K562 (cell line): ENCODE results near the gene ZNF584. TPM values are rescaled to one million over a fixed set of nuclear protein-coding genes. Genes with fewer than 3 reads are reported as not detected.
A peak's percentile ranks its signal among the peaks of the same experiment; 100 is the strongest.

Experiments used
- CREB1 ChIP-seq, 2 experiments: sonication (generic) in 1 of 2; formaldehyde crosslinking in 1 of 2; IDR thresholded peaks; 2 replicates each; pipeline versions ENCODE4 v1.6.1 to v1.8.0; 2012 to 2022; ENCODE audit warnings: inconsistent platforms in 1 of 2, mild to moderate bottlenecking in 1 of 2, missing genetic modification reagents in 1 of 2, moderate library complexity in 1 of 2
- ELF4 ChIP-seq: fragments of 450-650 bp; formaldehyde crosslinking; IDR thresholded peaks from 2 replicates; pipeline ENCODE4 v1.4.0; 2022; ENCODE audit warnings: missing genetic modification characterization
- HMG20B ChIP-seq: fragments of 250-450 bp; sonication (Bioruptor Pico); IDR thresholded peaks from 2 replicates; pipeline ENCODE4 v1.5.0; 2021; ENCODE audit warnings: mild to moderate bottlenecking
- L3MBTL2 ChIP-seq: fragments of 450-650 bp; IDR thresholded peaks from 2 replicates; pipeline ENCODE4 v1.6.1; 2016; ENCODE audit warnings: mild to moderate bottlenecking, moderate library complexity
- MEIS2 ChIP-seq: fragments of 450-650 bp; IDR thresholded peaks from 2 replicates; pipeline ENCODE4 v1.6.1; 2014; ENCODE audit warnings: mild to moderate bottlenecking; ENCODE audit not compliant: partially characterized antibody
- NBN ChIP-seq: fragments of 450-650 bp; IDR thresholded peaks from 2 replicates; pipeline ENCODE4 v1.6.1; 2016; ENCODE audit warnings: low read depth, mild to moderate bottlenecking
- NFXL1 ChIP-seq: fragments of 450-650 bp; formaldehyde crosslinking; IDR thresholded peaks from 2 replicates; pipeline ENCODE4 v1.4.0; 2021; ENCODE audit warnings: mild to moderate bottlenecking
- NR2F6 ChIP-seq: fragments of 450-650 bp; formaldehyde crosslinking; IDR thresholded peaks from 2 replicates; pipeline ENCODE4 v1.4.0; 2020; ENCODE audit warnings: mild to moderate bottlenecking
- NRF1 ChIP-seq, 2 experiments: fragments of 450-650 bp; IDR thresholded peaks in 1 of 2; conservative IDR thresholded peaks in 1 of 2; 2 replicates each; pipeline ENCODE4 v1.6.1; 2014; ENCODE audit warnings: mild to moderate bottlenecking in 2 of 2
- PHF21A ChIP-seq: fragments of 450-650 bp; IDR thresholded peaks from 2 replicates; pipeline ENCODE4 v1.6.1; 2017; ENCODE audit warnings: low read depth, borderline replicate concordance
- PTTG1 ChIP-seq: fragments of 450-650 bp; IDR thresholded peaks from 2 replicates; pipeline ENCODE4 v1.6.1; 2016; ENCODE audit warnings: low read depth, mild to moderate bottlenecking, missing genetic modification characterization, missing compliant biosample characterization
- PURB ChIP-seq: sonication (generic); formaldehyde crosslinking; IDR thresholded peaks from 2 replicates; pipeline ENCODE4 v1.9.0; 2021; ENCODE audit warnings: low read depth, mild to moderate bottlenecking, missing genetic modification reagents
- SIN3A ChIP-seq, 2 experiments: fragments of 150-350 bp in 1 of 2; IDR thresholded peaks; 2 replicates each; pipeline ENCODE4 v1.6.1; 2011 to 2016; ENCODE audit warnings: borderline replicate concordance in 2 of 2, low read depth in 2 of 2, low read length in 2 of 2, mild to moderate bottlenecking in 2 of 2, moderate library complexity in 2 of 2; ENCODE audit not compliant: control insufficient read depth in 1 of 2
- SMAD4 ChIP-seq: fragments of 250-450 bp; sonication (Bioruptor Pico); conservative IDR thresholded peaks from 2 replicates; pipeline ENCODE4 v1.8.0; 2021; ENCODE audit warnings: inconsistent platforms, mild to moderate bottlenecking, moderate library complexity
- TAF7 ChIP-seq: fragments of 450-650 bp; IDR thresholded peaks from 2 replicates; pipeline ENCODE4 v1.6.1; 2016; ENCODE audit warnings: missing genetic modification characterization, missing compliant biosample characterization
- TCF3 ChIP-seq: sonication (generic); formaldehyde crosslinking; IDR thresholded peaks from 2 replicates; pipeline ENCODE4 v1.4.0; 2020; ENCODE audit warnings: mild to moderate bottlenecking, missing genetic modification reagents
- ZFP1 ChIP-seq: fragments of 450-650 bp; formaldehyde crosslinking; IDR thresholded peaks from 2 replicates; pipeline ENCODE4 v1.4.0; 2020; ENCODE audit warnings: mild to moderate bottlenecking, mixed read lengths
- ZKSCAN3 ChIP-seq: fragments of 250-450 bp; sonication (Bioruptor Pico); IDR thresholded peaks from 2 replicates; pipeline ENCODE4 v1.4.0; 2020
- ZNF146 ChIP-seq: IDR thresholded peaks from one replicate; pipeline ENCODE4 v1.6.1; 2018; ENCODE audit warnings: missing compliant biosample characterization; ENCODE audit not compliant: unreplicated experiment
- ZNF384 ChIP-seq: IDR thresholded peaks from 2 replicates; pipeline ENCODE4 v1.6.1; 2012; ENCODE audit warnings: low read depth, low read length, improper control_type of control experiment
- polyA plus RNA-seq, 8 experiments: library from polyadenylated mRNA; depleted of rRNA in 4 of 8; stranded (reverse) in 5 of 8; unstranded in 3 of 8; fragments of >200 nt; fragmentation: Nextera tagmentation in 2 of 8; fragmentation: Illumina TruSeq in 1 of 8; extraction: Ambion mirVana in 2 of 8; extraction: Trizol in 1 of 8; gene quantifications; 2 replicates each; pipeline versions ENCODE4 v1.2.1 to v1.2.3, GENCODE V29; 2011 to 2014; ENCODE audit warnings: inconsistent platforms in 1 of 8, missing spikeins in 1 of 8
- total RNA-seq, 7 experiments: library from RNA; depleted of rRNA in 6 of 7; stranded (reverse); fragments of >200 nt in 6 of 7; fragmentation: Illumina TruSeq in 2 of 7; extraction: Trizol in 2 of 7; gene quantifications; 2 replicates each; pipeline versions ENCODE4 v1.2.1 to v1.2.3, GENCODE V29; 2011 to 2021; ENCODE audit warnings: low replicate concordance in 1 of 7
- TF ChIP-seq, protein P1 (sequence below): fragments of 450-650 bp; formaldehyde crosslinking; IDR thresholded peaks from 2 replicates; pipeline ENCODE4 v1.4.0; 2020; ENCODE audit warnings: mild to moderate bottlenecking, moderate library complexity
- TF ChIP-seq, protein P2 (sequence below): IDR thresholded peaks from 2 replicates; pipeline ENCODE4 v1.6.1; 2011; ENCODE audit not compliant: insufficient read length; ENCODE audit errors: extremely low read depth
- TF ChIP-seq, protein P3 (sequence below): fragments of 250-450 bp; sonication (Bioruptor Pico); IDR thresholded peaks from 2 replicates; pipeline ENCODE4 v1.4.0; 2020

Gene ZNF584
- total and polyA plus RNA-seq, 9 of the 15 experiments (the other 6 are each of a cell fraction or from before 2014, with no cell fraction given) = 5.8 to 43.4 (median 24.6) TPM

DNA sequence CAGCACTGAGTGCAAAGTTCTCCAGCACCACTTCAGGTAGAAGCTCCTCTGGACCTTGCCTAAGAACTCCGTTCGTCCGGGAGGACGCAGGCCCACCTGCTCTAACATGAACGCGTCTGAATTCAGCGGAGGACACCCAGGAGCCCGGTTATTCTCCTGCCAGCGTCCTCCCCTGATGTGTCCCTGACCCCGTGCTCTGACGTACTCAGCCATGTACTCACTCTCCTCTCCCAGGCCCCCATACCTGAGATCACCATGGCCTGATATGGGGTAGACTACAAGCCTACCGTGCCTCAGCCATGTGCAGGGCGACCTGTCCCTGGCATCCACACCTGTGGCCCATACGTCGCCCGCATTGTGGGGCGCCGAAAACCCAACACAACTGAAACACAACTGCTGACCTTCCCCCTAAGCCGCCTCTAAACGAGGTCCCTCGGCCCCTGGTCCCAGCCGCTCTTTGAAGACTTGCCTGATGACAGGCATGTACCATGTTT, 744 bp upstream of the ZNF584 start (continued):
- TF ChIP-seq, protein P1, sequence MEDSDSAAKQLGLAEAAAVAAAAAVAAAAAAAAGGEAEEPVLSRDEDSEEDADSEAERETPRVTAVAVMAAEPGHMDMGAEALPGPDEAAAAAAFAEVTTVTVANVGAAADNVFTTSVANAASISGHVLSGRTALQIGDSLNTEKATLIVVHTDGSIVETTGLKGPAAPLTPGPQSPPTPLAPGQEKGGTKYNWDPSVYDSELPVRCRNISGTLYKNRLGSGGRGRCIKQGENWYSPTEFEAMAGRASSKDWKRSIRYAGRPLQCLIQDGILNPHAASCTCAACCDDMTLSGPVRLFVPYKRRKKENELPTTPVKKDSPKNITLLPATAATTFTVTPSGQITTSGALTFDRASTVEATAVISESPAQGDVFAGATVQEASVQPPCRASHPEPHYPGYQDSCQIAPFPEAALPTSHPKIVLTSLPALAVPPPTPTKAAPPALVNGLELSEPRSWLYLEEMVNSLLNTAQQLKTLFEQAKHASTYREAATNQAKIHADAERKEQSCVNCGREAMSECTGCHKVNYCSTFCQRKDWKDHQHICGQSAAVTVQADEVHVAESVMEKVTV (CRISPR knock-in tag) = no peak
- no peak for TF ChIP-seq TAF7 (tag)
- TF ChIP-seq, protein P2, sequence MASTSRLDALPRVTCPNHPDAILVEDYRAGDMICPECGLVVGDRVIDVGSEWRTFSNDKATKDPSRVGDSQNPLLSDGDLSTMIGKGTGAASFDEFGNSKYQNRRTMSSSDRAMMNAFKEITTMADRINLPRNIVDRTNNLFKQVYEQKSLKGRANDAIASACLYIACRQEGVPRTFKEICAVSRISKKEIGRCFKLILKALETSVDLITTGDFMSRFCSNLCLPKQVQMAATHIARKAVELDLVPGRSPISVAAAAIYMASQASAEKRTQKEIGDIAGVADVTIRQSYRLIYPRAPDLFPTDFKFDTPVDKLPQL = no peak
- TF ChIP-seq NRF1 (conservative IDR thresholded peaks at IDR 0.05 in 1 of 2, IDR thresholded peaks at IDR 0.05 in 1 of 2) = no peak
- no peak for TF ChIP-seq PTTG1
- TF ChIP-seq ZFP1 (CRISPR knock-in tag) = no peak
- peak; percentile 43; the same call in 1 of the 2 replicates for TF ChIP-seq L3MBTL2
- no peak for TF ChIP-seq NR2F6 (CRISPR knock-in tag)
- TF ChIP-seq PHF21A = no peak
- TF ChIP-seq, protein P3, sequence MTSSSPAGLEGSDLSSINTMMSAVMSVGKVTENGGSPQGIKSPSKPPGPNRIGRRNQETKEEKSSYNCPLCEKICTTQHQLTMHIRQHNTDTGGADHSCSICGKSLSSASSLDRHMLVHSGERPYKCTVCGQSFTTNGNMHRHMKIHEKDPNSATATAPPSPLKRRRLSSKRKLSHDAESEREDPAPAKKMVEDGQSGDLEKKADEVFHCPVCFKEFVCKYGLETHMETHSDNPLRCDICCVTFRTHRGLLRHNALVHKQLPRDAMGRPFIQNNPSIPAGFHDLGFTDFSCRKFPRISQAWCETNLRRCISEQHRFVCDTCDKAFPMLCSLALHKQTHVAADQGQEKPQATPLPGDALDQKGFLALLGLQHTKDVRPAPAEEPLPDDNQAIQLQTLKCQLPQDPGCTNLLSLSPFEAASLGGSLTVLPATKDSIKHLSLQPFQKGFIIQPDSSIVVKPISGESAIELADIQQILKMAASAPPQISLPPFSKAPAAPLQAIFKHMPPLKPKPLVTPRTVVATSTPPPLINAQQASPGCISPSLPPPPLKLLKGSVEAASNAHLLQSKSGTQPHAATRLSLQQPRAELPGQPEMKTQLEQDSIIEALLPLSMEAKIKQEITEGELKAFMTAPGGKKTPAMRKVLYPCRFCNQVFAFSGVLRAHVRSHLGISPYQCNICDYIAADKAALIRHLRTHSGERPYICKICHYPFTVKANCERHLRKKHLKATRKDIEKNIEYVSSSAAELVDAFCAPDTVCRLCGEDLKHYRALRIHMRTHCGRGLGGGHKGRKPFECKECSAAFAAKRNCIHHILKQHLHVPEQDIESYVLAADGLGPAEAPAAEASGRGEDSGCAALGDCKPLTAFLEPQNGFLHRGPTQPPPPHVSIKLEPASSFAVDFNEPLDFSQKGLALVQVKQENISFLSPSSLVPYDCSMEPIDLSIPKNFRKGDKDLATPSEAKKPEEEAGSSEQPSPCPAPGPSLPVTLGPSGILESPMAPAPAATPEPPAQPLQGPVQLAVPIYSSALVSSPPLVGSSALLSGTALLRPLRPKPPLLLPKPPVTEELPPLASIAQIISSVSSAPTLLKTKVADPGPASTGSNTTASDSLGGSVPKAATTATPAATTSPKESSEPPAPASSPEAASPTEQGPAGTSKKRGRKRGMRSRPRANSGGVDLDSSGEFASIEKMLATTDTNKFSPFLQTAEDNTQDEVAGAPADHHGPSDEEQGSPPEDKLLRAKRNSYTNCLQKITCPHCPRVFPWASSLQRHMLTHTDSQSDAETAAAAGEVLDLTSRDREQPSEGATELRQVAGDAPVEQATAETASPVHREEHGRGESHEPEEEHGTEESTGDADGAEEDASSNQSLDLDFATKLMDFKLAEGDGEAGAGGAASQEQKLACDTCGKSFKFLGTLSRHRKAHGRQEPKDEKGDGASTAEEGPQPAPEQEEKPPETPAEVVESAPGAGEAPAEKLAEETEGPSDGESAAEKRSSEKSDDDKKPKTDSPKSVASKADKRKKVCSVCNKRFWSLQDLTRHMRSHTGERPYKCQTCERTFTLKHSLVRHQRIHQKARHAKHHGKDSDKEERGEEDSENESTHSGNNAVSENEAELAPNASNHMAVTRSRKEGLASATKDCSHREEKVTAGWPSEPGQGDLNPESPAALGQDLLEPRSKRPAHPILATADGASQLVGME (CRISPR knock-in tag) = no peak
- TF ChIP-seq ZKSCAN3 (CRISPR knock-in tag) = no peak
- 0 out of 2 replicates have a peak, but pooled peaks have one; percentile 11 for TF ChIP-seq ELF4 (CRISPR knock-in tag)
- TF ChIP-seq CREB1 (IDR thresholded peaks at IDR 0.05) = no peak
- no peak for TF ChIP-seq CREB1 (CRISPR knock-in tag; IDR thresholded peaks at IDR 0.05)
- TF ChIP-seq SIN3A (IDR thresholded peaks at IDR 0.05; ENCODE audit: borderline replicate concordance in 2 of 2, control insufficient read depth in 1 of 2, low read depth in 2 of 2, low read length in 2 of 2) = no peak
- TF ChIP-seq MEIS2 = no peak
- no peak for TF ChIP-seq SMAD4 (CRISPR knock-in tag)
- TF ChIP-seq TCF3 = 0 out of 2 replicates have a peak, but pooled peaks have one; percentile 0
- no peak for TF ChIP-seq ZNF384
- no peak for TF ChIP-seq NBN
- no peak for TF ChIP-seq HMG20B (CRISPR knock-in tag)
- no peak for TF ChIP-seq NFXL1 (CRISPR knock-in tag)
- TF ChIP-seq ZNF146 (CRISPR knock-in tag) = no peak
- TF ChIP-seq PURB = no peak
